ENCODE results near the gene ZCCHC3. TPM values are rescaled to one million over a fixed set of nuclear protein-coding genes. Genes with fewer than 3 reads are reported as not detected.

The ZCCHC3 gene
- total RNA-seq, 1 experiment from 2014 or later = 12.1 TPM

DNA sequence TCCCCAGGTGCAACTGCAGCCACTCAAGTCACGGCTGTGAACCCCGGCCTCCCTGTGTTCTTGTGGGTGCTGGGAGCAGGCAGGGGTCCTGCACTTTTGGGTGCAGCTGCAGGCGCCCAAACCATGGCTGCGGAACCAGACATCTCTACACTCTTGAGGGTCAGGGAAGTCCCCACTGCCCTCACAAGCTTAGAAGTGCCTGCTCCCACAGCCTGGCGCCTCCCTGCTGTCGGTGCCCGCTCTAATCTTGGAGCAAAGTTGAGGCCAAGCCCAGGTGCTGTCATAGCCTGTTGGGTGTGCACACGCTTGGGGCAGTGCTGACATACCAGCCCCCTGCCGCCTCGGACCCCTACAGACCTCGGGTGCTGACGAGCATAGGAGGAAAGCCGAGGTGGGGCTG lies 33.7 kb upstream of the ZCCHC3 start:
- no peaks in the 10 kb centered on the region for H3K36me3 Mint-ChIP-seq (ENCODE audit: insufficient read depth, unreplicated experiment)
- TF ChIP-seq, protein P1, sequence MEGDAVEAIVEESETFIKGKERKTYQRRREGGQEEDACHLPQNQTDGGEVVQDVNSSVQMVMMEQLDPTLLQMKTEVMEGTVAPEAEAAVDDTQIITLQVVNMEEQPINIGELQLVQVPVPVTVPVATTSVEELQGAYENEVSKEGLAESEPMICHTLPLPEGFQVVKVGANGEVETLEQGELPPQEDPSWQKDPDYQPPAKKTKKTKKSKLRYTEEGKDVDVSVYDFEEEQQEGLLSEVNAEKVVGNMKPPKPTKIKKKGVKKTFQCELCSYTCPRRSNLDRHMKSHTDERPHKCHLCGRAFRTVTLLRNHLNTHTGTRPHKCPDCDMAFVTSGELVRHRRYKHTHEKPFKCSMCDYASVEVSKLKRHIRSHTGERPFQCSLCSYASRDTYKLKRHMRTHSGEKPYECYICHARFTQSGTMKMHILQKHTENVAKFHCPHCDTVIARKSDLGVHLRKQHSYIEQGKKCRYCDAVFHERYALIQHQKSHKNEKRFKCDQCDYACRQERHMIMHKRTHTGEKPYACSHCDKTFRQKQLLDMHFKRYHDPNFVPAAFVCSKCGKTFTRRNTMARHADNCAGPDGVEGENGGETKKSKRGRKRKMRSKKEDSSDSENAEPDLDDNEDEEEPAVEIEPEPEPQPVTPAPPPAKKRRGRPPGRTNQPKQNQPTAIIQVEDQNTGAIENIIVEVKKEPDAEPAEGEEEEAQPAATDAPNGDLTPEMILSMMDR (IDR thresholded peaks at IDR 0.05; ENCODE audit: unreplicated experiment) = no peak
- H3K9me3 Mint-ChIP-seq (ENCODE audit: unreplicated experiment) = no peaks in the 10 kb centered on the region
- no peak overlapping the region for H3K4me3 Mint-ChIP-seq (ENCODE audit: unreplicated experiment)
- H3K27me3 Mint-ChIP-seq (ENCODE audit: insufficient read depth, unreplicated experiment) = peaks cover 13% of the 10 kb centered on the region
- no peak overlapping the region for H3K27ac Mint-ChIP-seq (ENCODE audit: low read depth, unreplicated experiment)
- ChIA-PET POLR2A (no interaction called here), CTCF (interaction anchor here (0.5 to 15.3 kb wide), 7 partner anchors 9 to 76 kb away, joined by 3 to 281 read pairs (median 3); no protein-coding TSS in a partner anchor)
- intact Hi-C loops (cut with micrococcal nuclease) = no loop called here
- no peak for DNase-seq (ENCODE audit: unreplicated experiment)
- no TSS peak for BruUV-seq (replicated peaks)
- peaks cover 12% of the 10 kb centered on the region for H3K4me1 Mint-ChIP-seq (ENCODE audit: insufficient read depth, unreplicated experiment)

DNA sequence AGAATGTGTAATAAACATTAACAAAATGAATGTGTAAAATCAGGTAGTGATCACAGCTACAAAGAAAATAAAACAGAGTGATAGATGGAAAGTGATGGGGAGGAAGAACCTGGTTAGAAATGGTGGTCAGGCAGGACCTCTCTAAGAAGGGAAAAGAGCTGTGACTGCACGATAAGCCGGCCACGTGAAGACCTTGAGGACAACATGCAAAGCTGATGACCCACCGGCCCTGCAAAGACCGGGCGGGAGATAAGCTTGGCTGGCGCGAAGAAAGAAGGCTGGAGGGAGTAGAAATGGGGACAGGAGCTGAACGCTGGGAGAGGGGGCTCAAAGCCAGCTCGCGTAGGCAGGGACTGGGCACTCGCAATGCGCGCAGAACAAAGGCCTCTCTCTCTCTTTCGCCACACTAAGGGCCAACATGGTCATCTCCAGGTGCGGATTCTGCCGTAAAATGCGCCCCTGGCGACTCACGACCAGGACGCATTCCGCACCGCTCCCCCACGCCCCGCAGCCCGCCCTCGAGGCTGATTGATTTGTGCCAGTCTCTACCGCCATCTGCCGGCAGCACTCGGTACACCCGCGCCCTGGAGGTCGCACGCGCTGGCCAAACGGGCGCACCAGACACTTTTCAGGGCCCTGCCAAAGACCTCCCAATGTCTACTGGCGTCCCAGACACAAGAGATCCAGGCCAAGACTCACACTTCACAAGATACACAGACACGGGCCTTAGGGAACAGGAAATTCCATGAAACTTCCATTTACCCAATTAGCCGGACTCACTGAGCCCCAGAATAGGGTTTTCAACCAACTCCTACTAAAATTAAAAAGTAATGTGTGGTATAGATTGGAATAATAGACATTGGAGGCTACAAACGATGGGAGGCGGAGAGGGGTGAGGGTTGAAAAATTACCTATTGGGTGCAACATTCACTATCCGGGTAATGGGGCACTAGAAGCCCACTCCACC lies 30.5 kb upstream of the ZCCHC3 start:
- intact Hi-C loops (cut with micrococcal nuclease) = loop anchor here (1.0 kb wide), 2 partner anchors 31 to 58 kb away; no protein-coding TSS in a partner anchor
- Mint-ChIP-seq H3K4me3 (ENCODE audit: unreplicated experiment) (peak overlapping the region; percentile 61), H3K4me1 (ENCODE audit: insufficient read depth, unreplicated experiment) (peaks cover 12% of the 10 kb centered on the region), H3K9me3 (ENCODE audit: unreplicated experiment) (no peaks in the 10 kb centered on the region), H3K27me3 (ENCODE audit: insufficient read depth, unreplicated experiment) (no peaks in the 10 kb centered on the region), H3K27ac (ENCODE audit: low read depth, unreplicated experiment) (no peak overlapping the region), H3K36me3 (ENCODE audit: insufficient read depth, unreplicated experiment) (no peaks in the 10 kb centered on the region)
- TF ChIP-seq, protein P1 (IDR thresholded peaks at IDR 0.05; ENCODE audit: unreplicated experiment) = peak; percentile 96
- no TSS peak for BruUV-seq (replicated peaks)
- ChIA-PET CTCF (interaction anchor here (0.6 to 15.3 kb wide), 40 partner anchors 8 to 918 kb away, joined by 3 to 281 read pairs (median 6); partner anchors contain the start of genes DEFB129, DEFB132, SOX12 and TMEM74B), POLR2A (interaction anchor here (0.5 to 2.7 kb wide), 9 partner anchors 9 to 191 kb away, joined by 3 to 12 read pairs (median 3); partner anchors contain the start of gene ZCCHC3)
- DNase-seq (ENCODE audit: unreplicated experiment) = peak; percentile 64

DNA sequence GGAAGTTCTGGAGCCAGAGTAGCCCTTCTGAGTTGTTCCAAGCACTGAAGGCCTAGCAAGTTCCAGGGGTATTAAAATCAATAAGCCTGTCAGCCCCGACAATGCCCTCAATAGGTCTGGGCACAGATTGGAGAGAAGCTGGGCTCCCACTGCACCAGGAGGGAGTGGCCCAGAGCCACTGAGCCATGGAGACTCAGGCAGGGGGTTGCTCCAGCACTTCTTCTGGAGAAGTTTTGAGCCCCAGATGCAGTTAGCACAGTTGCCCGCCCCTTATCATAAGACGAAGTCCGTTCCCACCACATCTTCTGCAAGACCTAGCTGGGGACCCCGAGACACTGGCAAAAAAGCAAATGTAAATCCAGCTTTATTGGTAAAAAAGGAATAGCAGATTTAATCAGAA lies 26.9 kb upstream of the ZCCHC3 start:
- intact Hi-C loops (cut with micrococcal nuclease) = no loop called here

More for the DNA sequence above, 26.9 kb upstream of the ZCCHC3 start:
- Mint-ChIP-seq H3K4me1 (ENCODE audit: insufficient read depth, unreplicated experiment) (peaks cover 12% of the 10 kb centered on the region), H3K36me3 (ENCODE audit: insufficient read depth, unreplicated experiment) (no peaks in the 10 kb centered on the region), H3K4me3 (ENCODE audit: unreplicated experiment) (no peak overlapping the region), H3K9me3 (ENCODE audit: unreplicated experiment) (no peaks in the 10 kb centered on the region), H3K27ac (ENCODE audit: low read depth, unreplicated experiment) (no peak overlapping the region), H3K27me3 (ENCODE audit: insufficient read depth, unreplicated experiment) (no peaks in the 10 kb centered on the region)
- CTCF ChIA-PET = interaction anchor here (1.1 to 15.3 kb wide), 4 partner anchors 11 to 60 kb away, joined by 3 to 281 read pairs (median 6); no protein-coding TSS in a partner anchor
- no TSS peak for BruUV-seq (replicated peaks)
- DNase-seq (ENCODE audit: unreplicated experiment) = no peak
- TF ChIP-seq, protein P1 (IDR thresholded peaks at IDR 0.05; ENCODE audit: unreplicated experiment) = no peak
- POLR2A ChIA-PET = interaction anchor here (1.3 kb wide), 1 partner anchor 26 kb away, joined by 3 read pairs; no protein-coding TSS in a partner anchor

Data from MCF 10A (cell line).